Trophoblast cell (in vitro differentiated cells and primary cell): ENCODE data around the gene CNN2.

Source experiments
- DNase-seq, 2 donors: peaks; one replicate each; pipeline ENCODE4 v3.0.0-alpha.2; 2016
- H2AFZ ChIP-seq: 2 replicates; pipeline ENCODE4 v1.6.1; 2013; ENCODE audit warnings: low read length, moderate library complexity, mild to moderate bottlenecking; ENCODE audit not compliant: insufficient read depth, poor library complexity
- H2AK5ac ChIP-seq: 2 replicates; pipeline ENCODE4 v1.6.1; 2013; ENCODE audit warnings: mild to moderate bottlenecking, low read length
- H2BK120ac ChIP-seq: 2 replicates; pipeline ENCODE4 v1.6.1; 2013; ENCODE audit warnings: low read length, mild to moderate bottlenecking, moderate library complexity; ENCODE audit not compliant: insufficient read depth, poor library complexity
- H2BK12ac ChIP-seq: 2 replicates; pipeline ENCODE4 v1.6.1; 2013; ENCODE audit warnings: mild to moderate bottlenecking, low read length, moderate library complexity
- H2BK5ac ChIP-seq: 2 replicates; pipeline ENCODE4 v1.6.1; 2013; ENCODE audit warnings: low read length, low read depth, moderate library complexity, mild to moderate bottlenecking; ENCODE audit not compliant: poor library complexity
- H3K14ac ChIP-seq: 2 replicates; pipeline ENCODE4 v1.6.1; 2013; ENCODE audit warnings: mild to moderate bottlenecking, low read length
- H3K18ac ChIP-seq: 2 replicates; pipeline ENCODE4 v1.6.1; 2013; ENCODE audit warnings: mild to moderate bottlenecking, low read length
- H3K23ac ChIP-seq: 2 replicates; pipeline ENCODE4 v1.6.1; 2013; ENCODE audit warnings: low read length
- H3K27ac ChIP-seq: 2 replicates; pipeline ENCODE4 v1.5.1; 2013; ENCODE audit warnings: low read depth, mild to moderate bottlenecking, inconsistent platforms, low read length, moderate library complexity
- H3K27me3 ChIP-seq: 2 replicates; pipeline ENCODE4 v1.6.1; 2013; ENCODE audit warnings: inconsistent platforms, mild to moderate bottlenecking, low read length, moderate library complexity; ENCODE audit not compliant: insufficient read depth
- H3K36me3 ChIP-seq, 2 experiments: 1 replicate in 1 of 2; 2 replicates in 1 of 2; pipeline ENCODE4 v1.6.1; 2013; ENCODE audit warnings: low read length in 2 of 2, mild to moderate bottlenecking in 2 of 2, moderate library complexity in 1 of 2; ENCODE audit not compliant: insufficient read depth in 2 of 2, control insufficient read depth in 1 of 2
- H3K4ac ChIP-seq: 2 replicates; pipeline ENCODE4 v1.6.1; 2013; ENCODE audit warnings: low read depth, mild to moderate bottlenecking, low read length, moderate library complexity
- H3K4me1 ChIP-seq, 2 experiments: 1 replicate in 1 of 2; 2 replicates in 1 of 2; pipeline ENCODE4 v1.6.1; 2013; ENCODE audit warnings: low read length in 2 of 2, mild to moderate bottlenecking in 2 of 2, moderate library complexity in 1 of 2; ENCODE audit not compliant: insufficient read depth in 2 of 2, control insufficient read depth in 1 of 2
- H3K4me2 ChIP-seq: 2 replicates; pipeline ENCODE4 v1.6.1; 2013; ENCODE audit warnings: inconsistent platforms, mild to moderate bottlenecking, low read length, moderate library complexity
- H3K4me3 ChIP-seq: 2 replicates; pipeline ENCODE4 v1.5.1; 2013; ENCODE audit warnings: mild to moderate bottlenecking, low read depth, low read length, inconsistent platforms
- H3K79me1 ChIP-seq: one replicate; pipeline ENCODE4 v1.6.1; 2013; ENCODE audit warnings: low read length
- H3K79me2 ChIP-seq: 2 replicates; pipeline ENCODE4 v1.6.1; 2013; ENCODE audit warnings: low read length, mild to moderate bottlenecking; ENCODE audit not compliant: control insufficient read depth, insufficient read depth, poor library complexity
- H3K9ac ChIP-seq: 2 replicates; pipeline ENCODE4 v1.6.1; 2013; ENCODE audit warnings: mild to moderate bottlenecking, low read length
- H3K9me3 ChIP-seq: 2 replicates; pipeline ENCODE4 v1.6.1; 2013; ENCODE audit warnings: low read depth, mild to moderate bottlenecking, control low read depth, inconsistent platforms, low read length; ENCODE audit not compliant: insufficient read depth
- H4K12ac ChIP-seq: 2 replicates; pipeline ENCODE4 v1.6.1; 2013; ENCODE audit warnings: low read depth, mild to moderate bottlenecking, low read length, moderate library complexity
- H4K8ac ChIP-seq: 2 replicates; pipeline ENCODE4 v1.6.1; 2013; ENCODE audit warnings: low read depth, mild to moderate bottlenecking, low read length, moderate library complexity
- H4K91ac ChIP-seq: one replicate; pipeline ENCODE4 v1.6.1; 2013; ENCODE audit warnings: low read depth, mild to moderate bottlenecking, low read length, moderate library complexity
- WGBS: extraction: QIAGEN DNeasy Blood & Tissue Kit; methylation state at CpG from one replicate; pipeline ENCODE4 v1.1.7; 2013; ENCODE audit warnings: missing lambda C conversion rate; ENCODE audit not compliant: insufficient read length, insufficient coverage; ENCODE audit errors: extremely low coverage; 5-methylcytosine and 5-hydroxymethylcytosine counted together

CNN2 gene

DNA sequence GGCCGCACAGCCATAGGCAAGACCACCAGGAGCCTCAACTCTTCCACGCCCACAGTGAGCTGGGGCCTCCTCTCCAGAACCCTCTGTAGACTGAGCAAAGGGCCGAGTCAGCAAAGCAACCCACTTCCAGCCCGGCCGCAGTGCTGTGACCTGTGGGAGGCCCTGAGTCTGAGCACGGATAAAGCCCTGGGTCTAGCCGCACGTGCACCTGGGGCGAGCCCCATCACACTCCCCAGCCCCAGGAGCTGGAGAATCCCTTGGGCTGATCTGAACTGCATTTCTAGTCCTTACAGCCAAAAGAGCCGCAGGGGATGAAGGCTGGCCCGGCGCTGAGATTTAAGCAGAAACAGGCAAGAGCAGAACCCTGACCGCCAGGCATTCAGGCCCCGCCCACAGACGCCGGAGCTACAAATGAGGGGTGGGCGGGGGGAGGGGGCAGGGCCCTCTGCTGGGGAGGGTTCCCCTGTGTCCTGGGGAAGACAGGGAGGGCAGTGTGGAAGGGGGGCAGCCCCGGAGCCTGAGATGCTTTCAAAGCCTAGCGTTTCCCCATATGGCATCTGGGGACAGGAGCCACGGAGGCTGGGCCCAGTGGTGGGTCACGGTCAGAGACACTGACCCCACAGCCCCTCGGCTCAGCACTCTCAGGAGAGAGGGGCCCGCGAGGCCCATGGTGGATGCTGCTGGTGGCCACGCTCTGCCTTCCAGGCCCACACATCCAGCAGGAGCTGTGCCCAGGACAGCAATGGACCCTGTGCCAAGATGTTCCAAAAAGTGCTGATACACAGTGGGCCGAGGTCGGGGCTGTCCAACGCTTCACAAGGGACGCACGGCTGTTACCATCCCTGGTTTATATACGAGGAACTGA, 10.4 kb upstream of the CNN2 start:
- Histone ChIP-seq H3K9ac (no peak overlapping the region), H3K27ac (no peak overlapping the region), H3K4ac (peak overlapping the region; percentile 44), H3K23ac (no peak overlapping the region), H3K9me3 (no peaks in the 10 kb centered on the region), H3K4me3 (no peak overlapping the region), H3K4me1 (peaks cover 28 to 39% of the 10 kb centered on the region in 2 experiments), H3K18ac (peak overlapping the region; percentile 0), H3K79me1 (peaks cover 9% of the 10 kb centered on the region), H2BK12ac (peak overlapping the region; percentile 4), H4K12ac (no peak overlapping the region), H3K79me2 (peaks cover 48% of the 10 kb centered on the region), H2BK5ac (peak overlapping the region; percentile 10), H3K4me2 (no peak overlapping the region), H2AFZ (peak overlapping the region; percentile 18), H2AK5ac (no peak overlapping the region), H4K8ac (no peak overlapping the region), H3K27me3 (no peaks in the 10 kb centered on the region), H3K14ac (no peak overlapping the region), H4K91ac (no peak overlapping the region), H2BK120ac (peak overlapping the region; percentile 27), H3K36me3 (peaks cover 39 to 57% of the 10 kb centered on the region in 2 experiments)
- no CpG with 5 or more reads among the region's 31 CpGs for WGBS
- no peak for DNase-seq

DNA sequence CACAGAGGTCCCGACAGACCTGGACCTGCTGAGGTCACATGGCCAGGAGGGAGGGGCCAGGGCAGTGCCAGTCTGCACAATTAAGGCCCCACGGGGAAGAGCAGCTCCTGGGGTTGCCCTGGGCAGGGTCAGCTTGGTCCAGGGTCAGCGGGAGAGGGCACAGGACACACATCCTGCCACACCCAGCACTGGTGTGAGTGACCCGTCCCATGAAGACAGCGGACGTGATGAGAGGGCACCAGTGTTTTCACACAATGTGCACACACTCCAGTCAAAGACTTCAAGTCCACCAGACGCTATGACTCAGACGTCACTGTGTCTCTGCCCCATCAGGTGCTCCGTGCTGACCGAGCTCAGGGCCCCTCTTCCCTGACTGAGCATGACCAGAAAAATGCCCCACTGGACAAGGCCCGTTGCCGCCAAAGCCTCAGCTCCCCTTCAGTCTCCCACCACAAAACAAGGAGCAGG, 9.7 kb upstream of the CNN2 start:
- Histone ChIP-seq H3K9me3 (no peaks in the 10 kb centered on the region), H3K4me1 (peaks cover 28 to 41% of the 10 kb centered on the region in 2 experiments), H3K79me2 (peaks cover 48% of the 10 kb centered on the region), H3K36me3 (peaks cover 34 to 51% of the 10 kb centered on the region in 2 experiments), H3K4me2 (no peak overlapping the region), H3K4me3 (no peak overlapping the region), H3K23ac (no peak overlapping the region), H2BK12ac (peak overlapping the region; percentile 15), H3K18ac (no peak overlapping the region), H2AFZ (no peak overlapping the region), H2BK120ac (no peak overlapping the region), H3K4ac (peak overlapping the region; percentile 44), H4K91ac (peak overlapping the region; percentile 37), H3K27ac (peak overlapping the region; percentile 24), H2BK5ac (no peak overlapping the region), H3K27me3 (no peaks in the 10 kb centered on the region), H2AK5ac (no peak overlapping the region), H3K79me1 (peaks cover 9% of the 10 kb centered on the region), H3K9ac (no peak overlapping the region), H3K14ac (no peak overlapping the region), H4K8ac (no peak overlapping the region), H4K12ac (no peak overlapping the region)
- WGBS, result no CpG with 5 or more reads among the region's 12 CpGs
- DNase-seq, result no peak

GRCh38 chr19:1017115-1017905, 9.1 kb upstream of the CNN2 start:
- no peak overlapping the region for H2BK5ac ChIP-seq
- no peak overlapping the region for H3K4me3 ChIP-seq
- peak overlapping the region; percentile 12 for H3K14ac ChIP-seq
- peak overlapping the region; percentile 47 for H4K8ac ChIP-seq
- no CpG with 5 or more reads among the region's 24 CpGs for WGBS
- peaks cover 27 to 44% of the 10 kb centered on the region in 2 experiments for H3K36me3 ChIP-seq
- peaks cover 28 to 41% of the 10 kb centered on the region in 2 experiments for H3K4me1 ChIP-seq
- H3K27me3 ChIP-seq, result no peaks in the 10 kb centered on the region
- peaks cover 48% of the 10 kb centered on the region for H3K79me2 ChIP-seq
- peak overlapping the region; percentile 37 for H4K91ac ChIP-seq
- H4K12ac ChIP-seq, result peak overlapping the region; percentile 15
- no peak overlapping the region for H3K9ac ChIP-seq
- peak overlapping the region; percentile 24 for H3K27ac ChIP-seq
- H2AK5ac ChIP-seq, result peak overlapping the region; percentile 24
- peak overlapping the region; percentile 15 for H2BK12ac ChIP-seq
- H3K18ac ChIP-seq, result peak overlapping the region; percentile 54
- no peak overlapping the region for H3K23ac ChIP-seq
- H3K4me2 ChIP-seq, result peak overlapping the region; percentile 14
- H2AFZ ChIP-seq, result peak overlapping the region; percentile 8
- peak overlapping the region; percentile 44 for H3K4ac ChIP-seq
- no peak overlapping the region for H2BK120ac ChIP-seq
- H3K79me1 ChIP-seq, result peaks cover 9% of the 10 kb centered on the region
- H3K9me3 ChIP-seq, result no peaks in the 10 kb centered on the region
- DNase-seq, result no peak

- WGBS, result no CpG with 5 or more reads among the region's 9 CpGs
- Histone ChIP-seq H3K4ac (peak overlapping the region; percentile 44), H3K14ac (no peak overlapping the region), H2BK120ac (no peak overlapping the region), H3K79me2 (peaks cover 48% of the 10 kb centered on the region), H3K4me2 (no peak overlapping the region), H2BK5ac (no peak overlapping the region), H3K4me1 (peaks cover 28 to 41% of the 10 kb centered on the region in 2 experiments), H3K9ac (no peak overlapping the region), H4K8ac (no peak overlapping the region), H3K4me3 (no peak overlapping the region), H2AK5ac (no peak overlapping the region), H4K91ac (no peak overlapping the region), H3K36me3 (peaks cover 22 to 39% of the 10 kb centered on the region in 2 experiments), H3K18ac (no peak overlapping the region), H3K23ac (no peak overlapping the region), H3K79me1 (peaks cover 9% of the 10 kb centered on the region), H3K27ac (no peak overlapping the region), H2BK12ac (no peak overlapping the region), H3K27me3 (no peaks in the 10 kb centered on the region), H3K9me3 (no peaks in the 10 kb centered on the region), H4K12ac (no peak overlapping the region), H2AFZ (peak overlapping the region; percentile 8)
- DNase-seq, result no peak
Observed at GRCh38 chr19:1017906-1018305, 8.5 kb upstream of the CNN2 start.
